SU-DHL-6 (cell line): Measurements from ENCODE around the gene PFKFB1.

Experiments used
- EZH2phosphoT487 ChIP-seq: fragments of 200-600 bp; sonication (generic), shearing (Covaris generic); conservative IDR thresholded peaks from 2 replicates; pipeline ENCODE4 v1.6.1; 2018; ENCODE audit warnings: mild to moderate bottlenecking, antibody characterized with exemption, low read length, moderate library complexity, mixed read lengths
- TF ChIP-seq, protein P1 (sequence below): fragments of 200-600 bp; sonication (generic); IDR thresholded peaks from one replicate; pipeline ENCODE4 v1.5.1; 2017; ENCODE audit warnings: antibody characterized with exemption, mild to moderate bottlenecking, low read length, moderate library complexity; ENCODE audit not compliant: insufficient read depth, poor library complexity, severe bottlenecking

- TF ChIP-seq, protein P1, sequence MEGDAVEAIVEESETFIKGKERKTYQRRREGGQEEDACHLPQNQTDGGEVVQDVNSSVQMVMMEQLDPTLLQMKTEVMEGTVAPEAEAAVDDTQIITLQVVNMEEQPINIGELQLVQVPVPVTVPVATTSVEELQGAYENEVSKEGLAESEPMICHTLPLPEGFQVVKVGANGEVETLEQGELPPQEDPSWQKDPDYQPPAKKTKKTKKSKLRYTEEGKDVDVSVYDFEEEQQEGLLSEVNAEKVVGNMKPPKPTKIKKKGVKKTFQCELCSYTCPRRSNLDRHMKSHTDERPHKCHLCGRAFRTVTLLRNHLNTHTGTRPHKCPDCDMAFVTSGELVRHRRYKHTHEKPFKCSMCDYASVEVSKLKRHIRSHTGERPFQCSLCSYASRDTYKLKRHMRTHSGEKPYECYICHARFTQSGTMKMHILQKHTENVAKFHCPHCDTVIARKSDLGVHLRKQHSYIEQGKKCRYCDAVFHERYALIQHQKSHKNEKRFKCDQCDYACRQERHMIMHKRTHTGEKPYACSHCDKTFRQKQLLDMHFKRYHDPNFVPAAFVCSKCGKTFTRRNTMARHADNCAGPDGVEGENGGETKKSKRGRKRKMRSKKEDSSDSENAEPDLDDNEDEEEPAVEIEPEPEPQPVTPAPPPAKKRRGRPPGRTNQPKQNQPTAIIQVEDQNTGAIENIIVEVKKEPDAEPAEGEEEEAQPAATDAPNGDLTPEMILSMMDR, result no peak
- no peak for TF ChIP-seq EZH2phosphoT487
Measured at GRCh38 chrX:55007656-55008055, 13.7 kb upstream of the PFKFB1 start.
